Measurements from ENCODE around the gene NANOS3.

NANOS3 gene

GRCh38 chr19:13875824-13876223 lies 1.1 kb upstream of the NANOS3 start:
- H3K4me3 ChIP-seq (ENCODE audit: low read depth, low read length) = no peak overlapping the region
- H3K36me3 ChIP-seq (replicated peaks) = no peaks in the 10 kb centered on the region
- no peak for TF ChIP-seq CTCF (IDR thresholded peaks at IDR 0.05; ENCODE audit: low read depth, low read length, missing control alignments)
- no peaks in the 10 kb centered on the region for H3K27me3 ChIP-seq (replicated peaks)
- in situ Hi-C loops (cut with HindIII; ENCODE audit: low pct_ligation_motif_present, low sequenced_read_pairs) = no loop called here
- DNase-seq = no peak
- no peak overlapping the region for H3K27ac ChIP-seq

- Histone ChIP-seq H3K4me3 (ENCODE audit: low read depth, low read length) (no peak overlapping the region), H3K27ac (no peak overlapping the region), H3K27me3 (replicated peaks) (no peaks in the 10 kb centered on the region), H3K36me3 (replicated peaks) (no peaks in the 10 kb centered on the region)
- in situ Hi-C loops (cut with HindIII; ENCODE audit: low pct_ligation_motif_present, low sequenced_read_pairs) = no loop called here
- DNase-seq = no peak
- TF ChIP-seq CTCF (IDR thresholded peaks at IDR 0.05; ENCODE audit: low read depth, low read length, missing control alignments) = no peak
Observed at GRCh38 chr19:13877303-13877702, 369 bp downstream of the NANOS3 start.

GRCh38 chr19:13880059-13881043 lies 3.4 kb downstream of the NANOS3 start:
- peak; percentile 95 for DNase-seq
- no peaks in the 10 kb centered on the region for H3K36me3 ChIP-seq (replicated peaks)
- TF ChIP-seq CTCF (IDR thresholded peaks at IDR 0.05; ENCODE audit: low read depth, low read length, missing control alignments) = peak; percentile 99
- no peaks in the 10 kb centered on the region for H3K27me3 ChIP-seq (replicated peaks)
- H3K27ac ChIP-seq = peak overlapping the region; percentile 29
- in situ Hi-C loops (cut with HindIII; ENCODE audit: low pct_ligation_motif_present, low sequenced_read_pairs) = no loop called here
- peak overlapping the region; percentile 12 for H3K4me3 ChIP-seq (ENCODE audit: low read depth, low read length)

- DNase-seq = no peak
- Histone ChIP-seq H3K36me3 (replicated peaks) (no peaks in the 10 kb centered on the region), H3K27ac (no peak overlapping the region), H3K4me3 (ENCODE audit: low read depth, low read length) (no peak overlapping the region), H3K27me3 (replicated peaks) (no peaks in the 10 kb centered on the region)
- in situ Hi-C loops (cut with HindIII; ENCODE audit: low pct_ligation_motif_present, low sequenced_read_pairs) = no loop called here
- no peak for TF ChIP-seq CTCF (IDR thresholded peaks at IDR 0.05; ENCODE audit: low read depth, low read length, missing control alignments)
Observed at GRCh38 chr19:13881251-13881691, 4.3 kb downstream of the NANOS3 start.

- H3K36me3 ChIP-seq (replicated peaks) = no peaks in the 10 kb centered on the region
- H3K27me3 ChIP-seq (replicated peaks) = no peaks in the 10 kb centered on the region
- no peak overlapping the region for H3K27ac ChIP-seq
- no peak for TF ChIP-seq CTCF (IDR thresholded peaks at IDR 0.05; ENCODE audit: low read depth, low read length, missing control alignments)
- no peak for DNase-seq
- H3K4me3 ChIP-seq (ENCODE audit: low read depth, low read length) = no peak overlapping the region
- in situ Hi-C loops (cut with HindIII; ENCODE audit: low pct_ligation_motif_present, low sequenced_read_pairs) = no loop called here
Observed at GRCh38 chr19:13881692-13882418, 4.9 kb downstream of the NANOS3 start.

Data from brain microvascular endothelial cell (primary cell).